BE2C (cell line): ENCODE data around the gene SLC24A3.
"Not testable (repeated sequence)": the region's sequence is repeated elsewhere in the genome, so short reads cannot be mapped to it uniquely, and the experiment has no call there.

Source experiments
- DNase-seq: peaks from one replicate; pipeline ENCODE4 v3.0.0-alpha.2; 2020
- H3K27me3 ChIP-seq: fragments of 250-450 bp; sonication (Bioruptor Pico); 2 replicates; pipeline ENCODE4 v1.5.1; 2020; ENCODE audit warnings: mild to moderate bottlenecking
- H3K36me3 ChIP-seq: fragments of 250-450 bp; sonication (Bioruptor Pico); 2 replicates; pipeline ENCODE4 v1.5.1; 2020; ENCODE audit warnings: mild to moderate bottlenecking
- H3K4me1 ChIP-seq: fragments of 250-450 bp; sonication (Bioruptor Pico); 2 replicates; pipeline ENCODE4 v1.5.1; 2020
- H3K4me3 ChIP-seq: 2 replicates; pipeline ENCODE4 v1.5.1; 2011; ENCODE audit warnings: low read depth, low read length
- H3K9me3 ChIP-seq: fragments of 250-450 bp; sonication (Bioruptor Pico); 2 replicates; pipeline ENCODE4 v1.5.1; 2020
- CTCF ChIP-seq: IDR thresholded peaks from 2 replicates; pipeline ENCODE4 v1.5.1; 2012; ENCODE audit warnings: mild to moderate bottlenecking, low read depth, low read length

The SLC24A3 gene

GRCh38 chr20:19676202-19676601 is 463.8 kb downstream of the SLC24A3 start:
- Histone ChIP-seq H3K4me3 (no peak overlapping the region), H3K27me3 (peaks cover 25% of the 10 kb centered on the region), H3K4me1 (no peaks in the 10 kb centered on the region), H3K9me3 (no peaks in the 10 kb centered on the region), H3K36me3 (no peaks in the 10 kb centered on the region)
- no peak for TF ChIP-seq CTCF
- DNase-seq: no peak

GRCh38 chr20:19677336-19677735 is 464.9 kb downstream of the SLC24A3 start:
- H3K36me3 ChIP-seq: no peaks in the 10 kb centered on the region
- no peaks in the 10 kb centered on the region for H3K4me1 ChIP-seq
- no peaks in the 10 kb centered on the region for H3K9me3 ChIP-seq
- peaks cover 15% of the 10 kb centered on the region for H3K27me3 ChIP-seq
- no peak for TF ChIP-seq CTCF
- H3K4me3 ChIP-seq: no peak overlapping the region
- no peak for DNase-seq

GRCh38 chr20:19678591-19678990 is 466.1 kb downstream of the SLC24A3 start:
- H3K4me1 ChIP-seq, H3K27me3 ChIP-seq, H3K9me3 ChIP-seq, H3K4me3 ChIP-seq, H3K36me3 ChIP-seq, DNase-seq: not testable (repeated sequence)

GRCh38 chr20:19679900-19680495 is 467.6 kb downstream of the SLC24A3 start:
- H3K27me3 ChIP-seq: no peaks in the 10 kb centered on the region
- TF ChIP-seq CTCF: no peak
- no peaks in the 10 kb centered on the region for H3K36me3 ChIP-seq

GRCh38 chr20:19682249-19682648 is 469.8 kb downstream of the SLC24A3 start:
- Histone ChIP-seq H3K4me1 (no peaks in the 10 kb centered on the region), H3K27me3 (no peaks in the 10 kb centered on the region), H3K9me3 (no peaks in the 10 kb centered on the region), H3K4me3 (no peak overlapping the region), H3K36me3 (no peaks in the 10 kb centered on the region)
- DNase-seq: no peak
- TF ChIP-seq CTCF: no peak

More at GRCh38 chr20:19679900-19680495, 467.6 kb downstream of the SLC24A3 start:
- Histone ChIP-seq H3K9me3 (no peaks in the 10 kb centered on the region), H3K4me1 (no peaks in the 10 kb centered on the region), H3K4me3 (no peak overlapping the region)
- no peak for DNase-seq

GRCh38 chr20:19683188-19683587 is 470.7 kb downstream of the SLC24A3 start:
- H3K9me3 ChIP-seq: no peaks in the 10 kb centered on the region
- no peak overlapping the region for H3K4me3 ChIP-seq
- H3K36me3 ChIP-seq: no peaks in the 10 kb centered on the region
- DNase-seq: no peak
- TF ChIP-seq CTCF: no peak
- no peaks in the 10 kb centered on the region for H3K27me3 ChIP-seq
- no peaks in the 10 kb centered on the region for H3K4me1 ChIP-seq

GRCh38 chr20:19683822-19684221 is 471.4 kb downstream of the SLC24A3 start:
- H3K27me3 ChIP-seq: no peaks in the 10 kb centered on the region
- H3K4me1 ChIP-seq: no peaks in the 10 kb centered on the region
- no peak for TF ChIP-seq CTCF
- H3K4me3 ChIP-seq: no peak overlapping the region
- H3K9me3 ChIP-seq: no peaks in the 10 kb centered on the region
- H3K36me3 ChIP-seq: no peaks in the 10 kb centered on the region
- no peak for DNase-seq
